HG03066 (cell line): ENCODE measurements around the gene CDH23.

Experiments
- ATAC-seq: cut with Tn5 transposase; IDR thresholded peaks from one replicate; pipeline ENCODE4 v1.9.1; 2021; ENCODE audit warnings: low read depth; ENCODE audit not compliant: unreplicated experiment

Gene CDH23

DNA sequence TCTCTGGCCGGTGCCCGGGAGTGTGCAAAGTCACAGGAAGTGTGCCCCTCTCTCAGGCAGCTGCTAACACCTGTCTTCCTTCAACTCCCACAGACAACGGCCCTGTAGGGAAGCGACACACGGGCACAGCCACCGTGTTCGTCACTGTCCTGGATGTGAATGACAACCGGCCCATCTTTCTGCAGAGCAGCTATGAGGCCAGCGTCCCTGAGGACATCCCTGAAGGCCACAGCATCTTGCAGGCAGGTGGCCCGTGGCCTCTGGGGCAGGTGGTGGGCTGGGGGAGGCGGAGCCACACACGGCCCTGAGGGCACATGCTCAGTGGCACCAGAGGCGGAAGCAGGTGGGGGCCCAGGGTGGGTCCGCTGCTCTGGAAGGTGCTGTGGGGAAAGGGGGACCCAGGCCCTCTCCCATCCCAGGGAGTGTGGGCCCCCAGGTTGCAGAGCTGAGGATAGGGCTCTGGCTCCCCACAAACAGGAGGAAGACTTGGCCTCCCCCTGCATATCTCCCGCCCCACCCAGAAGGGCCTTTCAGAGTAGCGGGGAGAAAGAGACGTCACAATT lies 315.9 kb downstream of the CDH23 start:
- ATAC-seq, result no peak

DNA sequence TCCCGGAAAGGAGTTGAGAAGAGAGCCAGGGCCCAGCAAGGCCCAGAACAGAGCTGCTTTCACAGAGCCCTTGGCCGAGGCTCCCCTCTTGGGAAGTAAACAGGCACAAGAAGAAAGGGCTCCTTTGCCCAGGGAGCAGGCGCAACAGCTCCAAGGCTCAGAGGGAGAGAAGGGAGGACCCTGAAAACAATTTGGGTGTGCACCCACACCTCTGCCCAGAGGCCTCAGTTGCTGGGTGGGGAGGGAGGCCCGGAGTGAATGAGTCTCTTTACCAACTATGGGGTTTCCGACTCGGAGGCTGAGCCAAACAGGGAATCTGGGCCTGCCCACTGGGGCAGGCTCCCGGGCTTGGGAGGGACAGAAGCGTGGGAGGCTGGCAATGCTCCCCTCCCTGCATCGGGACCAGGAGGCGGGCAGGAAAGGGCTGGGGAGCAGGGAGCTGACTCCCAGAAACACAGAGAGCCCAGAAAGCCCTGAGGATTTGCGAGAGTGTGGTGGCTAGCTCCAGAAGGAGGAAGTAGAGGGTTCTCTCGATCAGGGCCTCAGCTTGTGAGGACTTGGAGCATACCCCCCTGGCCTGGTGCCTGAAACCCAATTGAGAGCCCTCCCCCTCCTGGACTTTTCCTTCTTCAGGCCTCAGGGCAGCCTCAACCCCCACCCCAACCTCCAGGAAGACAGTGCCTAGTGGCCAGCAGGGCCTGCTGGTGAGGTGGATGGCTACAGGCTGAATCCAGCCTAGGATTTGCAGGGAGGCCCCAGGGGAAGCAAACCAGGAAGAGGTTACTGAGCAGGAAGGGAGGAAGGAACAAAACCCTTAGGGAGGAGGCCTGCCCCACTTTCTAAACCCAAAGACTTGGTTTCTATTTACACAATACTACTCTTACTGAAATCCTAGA lies 316.7 kb downstream of the CDH23 start:
- no peak for ATAC-seq

DNA sequence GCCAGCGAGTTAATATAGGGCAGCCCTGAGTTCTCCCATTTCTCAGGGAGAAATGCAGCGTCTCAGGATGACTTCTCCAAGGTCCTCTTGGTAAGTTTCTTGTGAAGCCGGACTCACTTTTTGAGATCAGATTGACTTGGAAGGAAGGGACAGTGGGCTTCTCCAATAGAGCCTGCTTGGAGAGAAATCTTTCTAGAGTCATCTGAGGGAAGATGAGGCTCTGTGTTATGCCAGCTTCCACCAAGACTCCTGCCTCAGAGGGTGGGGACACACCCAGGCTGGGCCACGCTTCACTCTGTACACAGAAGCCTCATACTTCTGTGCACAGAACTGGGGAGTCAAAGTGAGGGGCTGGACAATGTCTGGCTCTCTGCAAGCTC lies 317.3 kb downstream of the CDH23 start:
- ATAC-seq, result no peak

DNA sequence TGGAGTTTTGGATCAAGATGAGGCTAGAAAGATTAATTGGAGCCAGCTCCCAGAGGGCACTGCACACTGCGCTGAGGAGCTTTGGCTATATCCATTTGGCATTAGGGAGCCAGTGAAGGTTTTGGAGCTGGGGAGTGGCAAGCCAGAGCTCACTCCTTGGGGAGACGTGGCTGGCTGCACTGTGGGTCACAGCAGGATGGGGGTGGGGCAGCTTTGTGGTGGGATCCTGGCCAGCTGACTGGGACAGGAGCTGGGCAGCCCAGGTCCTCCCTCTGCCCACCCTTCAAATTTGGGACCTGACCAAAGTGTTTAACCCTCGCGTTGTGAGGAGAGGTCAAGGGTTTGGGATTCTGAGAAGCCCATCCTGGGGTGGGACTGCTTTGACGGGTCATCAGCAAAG lies 317.9 kb downstream of the CDH23 start:
- ATAC-seq, result no peak

DNA sequence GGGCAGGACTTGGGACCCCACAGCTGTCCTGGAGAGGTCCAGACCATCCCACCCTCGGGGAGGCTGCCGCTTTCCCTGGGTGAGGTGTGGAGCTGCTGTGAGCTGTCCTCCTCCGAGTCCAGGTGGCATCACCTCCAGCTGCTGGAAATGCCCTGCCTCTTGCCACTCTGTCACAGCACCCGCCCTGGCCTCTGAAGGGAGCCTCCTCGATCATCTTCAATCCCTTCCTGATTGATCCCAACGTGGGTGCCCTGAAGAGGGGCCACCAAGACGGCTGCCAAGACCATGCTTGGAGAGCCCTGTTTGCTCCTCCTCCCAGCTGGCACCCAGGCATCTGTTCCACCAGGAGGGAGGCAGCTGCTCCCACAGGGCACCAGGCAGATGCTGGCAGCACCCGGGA lies 318.3 kb downstream of the CDH23 start:
- ATAC-seq, result no peak

DNA sequence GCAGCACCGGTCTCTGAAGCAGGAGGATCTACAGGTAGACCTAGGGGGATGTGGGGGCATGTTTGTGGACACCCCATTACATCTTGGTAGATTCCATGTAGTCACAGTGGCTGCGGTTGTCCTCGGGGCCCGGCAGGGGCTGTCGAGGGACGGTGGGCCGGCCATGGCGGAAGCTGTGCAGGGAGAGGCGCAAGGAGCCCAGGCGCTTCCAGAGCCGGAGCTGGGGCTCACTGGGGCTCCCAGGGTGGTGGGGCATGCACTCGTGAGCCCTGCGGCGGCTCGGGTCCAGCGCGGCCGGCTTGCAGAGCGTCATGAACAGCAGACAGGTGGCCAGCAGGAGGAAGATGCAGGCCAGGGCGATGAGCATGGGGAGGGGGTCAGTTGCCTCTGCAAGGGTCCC lies 319.1 kb downstream of the CDH23 start:
- ATAC-seq, result no peak

DNA sequence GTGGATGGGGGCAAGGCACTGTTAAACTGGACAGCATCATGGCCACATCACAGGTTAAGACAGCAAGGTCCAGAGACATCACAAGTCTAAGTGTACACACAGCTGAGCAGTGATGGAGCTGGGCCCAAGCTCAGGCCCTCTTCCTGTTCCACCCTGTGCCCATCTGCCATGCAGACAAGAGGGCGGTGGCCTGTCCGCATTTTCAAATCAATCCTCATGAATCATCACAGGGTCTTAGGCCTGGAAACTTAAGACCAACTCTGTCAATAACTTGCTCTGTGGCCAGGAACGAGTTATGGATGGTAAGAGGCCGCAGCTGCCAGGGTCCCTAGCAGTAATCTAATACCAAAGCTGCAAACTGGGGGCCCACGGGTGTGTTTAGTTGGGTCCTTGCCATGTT lies 319.7 kb downstream of the CDH23 start:
- ATAC-seq, result no peak

DNA sequence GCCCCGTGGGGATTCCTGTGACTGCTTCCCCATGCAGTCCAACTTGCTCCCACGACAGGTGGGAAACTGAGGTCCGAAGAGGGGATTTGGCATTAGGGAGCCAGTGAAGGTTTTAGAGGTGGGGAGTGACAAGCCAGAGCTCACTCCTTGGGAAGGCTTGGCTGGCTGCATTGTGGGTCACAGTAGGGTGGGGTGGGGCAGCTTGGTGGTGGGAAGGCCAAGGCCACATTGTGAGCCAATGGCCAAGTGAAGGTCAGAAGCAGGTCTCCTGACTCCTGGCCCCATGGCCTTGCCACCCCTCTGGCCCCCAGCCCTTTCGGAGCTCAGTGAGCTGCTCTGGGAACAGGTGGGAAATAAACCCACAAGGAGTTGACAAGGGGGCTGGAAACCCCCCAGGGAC lies 320.3 kb downstream of the CDH23 start:
- ATAC-seq, result no peak

DNA sequence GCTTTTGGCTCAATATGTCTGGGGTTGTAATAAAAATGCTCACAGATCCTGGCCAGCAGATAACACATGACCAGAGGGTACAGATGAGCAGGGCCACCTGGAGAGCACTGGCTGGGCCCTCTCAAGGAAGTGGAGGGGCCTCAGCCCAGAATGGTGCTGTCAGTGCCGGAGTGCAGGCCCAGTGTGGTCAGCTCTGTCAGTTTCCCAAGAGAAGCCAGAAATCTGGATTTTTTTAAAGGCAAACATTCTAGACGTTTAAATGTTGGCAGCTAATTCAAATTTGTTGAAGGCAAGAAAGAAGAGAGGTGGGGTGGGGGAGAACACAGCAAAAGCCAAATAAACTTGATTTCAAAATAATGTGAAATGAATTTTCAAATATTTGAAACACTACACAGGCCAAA lies 320.8 kb downstream of the CDH23 start:
- no peak for ATAC-seq

DNA sequence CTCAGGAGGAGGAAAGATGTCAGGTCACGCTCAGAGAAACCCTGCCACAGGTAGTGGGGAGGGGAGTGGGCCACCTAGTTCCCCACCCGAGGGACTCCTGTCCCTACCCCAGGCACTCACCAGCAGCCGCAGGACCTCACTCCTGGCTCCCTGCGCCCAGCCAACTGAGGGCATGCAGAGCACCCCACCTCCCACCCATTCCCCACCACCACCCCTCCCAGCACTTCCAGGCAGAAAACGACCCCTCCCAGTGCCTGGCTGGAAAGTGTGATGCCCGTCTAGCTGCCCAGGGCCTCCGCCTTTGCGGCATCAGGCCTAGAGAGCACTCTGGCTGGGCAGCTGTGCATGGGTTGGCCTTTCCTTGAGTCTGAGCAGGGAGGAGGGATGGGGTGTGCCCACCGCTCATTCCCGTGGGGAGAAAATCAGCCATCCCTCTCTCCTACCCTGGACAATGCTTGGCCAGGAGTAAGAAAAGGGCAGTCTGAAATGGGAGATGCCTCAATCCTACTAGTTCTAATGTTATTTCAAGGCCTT lies 321.5 kb downstream of the CDH23 start:
- no peak for ATAC-seq

DNA sequence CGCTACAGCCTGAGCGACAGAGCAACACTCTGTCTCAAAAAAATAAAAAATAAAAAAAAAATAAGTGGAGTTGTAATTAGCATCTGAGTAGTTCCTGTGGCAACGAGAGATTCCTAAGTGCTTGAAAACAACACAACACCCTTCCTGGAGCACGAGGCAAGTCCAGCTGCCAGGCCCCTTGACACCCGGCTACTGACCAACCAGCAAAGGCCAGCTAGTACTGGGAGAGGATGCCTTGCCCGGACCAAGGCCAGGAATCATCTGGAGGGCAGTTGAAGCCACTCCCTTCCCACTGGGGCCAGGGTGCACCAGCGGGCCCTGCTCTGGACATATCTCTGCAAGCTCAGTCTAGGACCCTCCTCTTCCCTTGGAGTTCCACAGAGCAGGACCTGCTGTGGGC lies 322.3 kb downstream of the CDH23 start:
- ATAC-seq, result no peak

DNA sequence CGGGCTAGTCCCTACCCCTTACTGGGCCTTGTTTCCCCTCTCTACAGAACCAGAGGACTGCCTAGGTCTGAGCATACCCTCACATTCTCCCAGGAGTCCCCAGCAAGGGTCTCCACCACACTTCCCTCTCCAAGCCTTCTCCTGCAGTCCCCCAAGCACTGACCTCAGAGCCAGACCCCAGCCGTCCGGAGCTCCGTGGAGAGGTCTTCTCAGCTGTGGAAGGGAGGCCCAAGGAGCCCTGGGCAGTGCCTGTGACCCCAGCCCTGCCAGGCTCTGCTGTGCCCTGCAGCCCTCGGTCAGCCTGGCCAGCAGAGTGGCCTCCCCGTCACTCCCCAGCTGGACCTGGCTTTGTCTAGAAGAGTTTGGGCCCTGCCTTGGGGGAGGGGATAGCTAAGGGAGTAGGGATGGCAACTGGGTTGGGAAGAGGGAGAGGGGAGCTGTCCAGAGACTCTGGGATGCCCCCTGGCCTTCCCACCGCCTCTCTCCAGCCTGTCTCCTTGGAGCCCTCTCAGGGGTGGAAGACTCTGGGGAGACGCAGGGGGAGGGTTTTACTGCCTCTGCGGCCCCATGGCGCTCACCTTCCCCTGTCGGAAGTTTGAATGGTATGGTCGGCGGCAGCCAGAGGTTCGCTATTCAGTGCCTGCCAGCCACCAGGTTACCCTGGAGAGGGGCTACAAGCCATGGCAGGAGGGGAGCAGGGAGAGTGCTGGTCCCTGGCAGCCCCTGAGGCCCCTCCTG lies 322.9 kb downstream of the CDH23 start, which contains the start of gene C10orf105:
TSS of gene C10orf105 (minus strand) at position 315 of the 738 bp plus-strand sequence. CDS start 3,441 bp downstream, outside the sequence.
- ATAC-seq, result no peak

DNA sequence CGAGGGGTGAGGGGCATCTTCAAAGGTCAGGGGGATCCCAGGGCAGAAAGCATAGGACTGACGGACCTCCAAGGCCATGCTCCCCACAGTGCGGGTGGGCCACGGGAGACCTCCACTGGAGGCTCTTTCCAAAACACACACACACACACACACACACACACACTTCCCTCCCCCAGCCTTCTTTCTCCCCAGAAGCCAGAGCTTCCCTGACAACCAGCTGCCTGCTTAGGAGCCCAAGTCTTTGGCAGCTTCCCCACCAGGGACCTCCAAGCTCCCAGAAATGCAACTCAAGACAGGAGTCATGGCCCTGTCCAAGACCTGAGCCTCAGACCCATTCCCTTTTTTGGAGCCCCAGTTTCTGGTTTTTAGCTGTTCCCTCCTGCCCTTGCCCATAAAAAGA lies 323.6 kb downstream of the CDH23 start:
- ATAC-seq, result no peak

DNA sequence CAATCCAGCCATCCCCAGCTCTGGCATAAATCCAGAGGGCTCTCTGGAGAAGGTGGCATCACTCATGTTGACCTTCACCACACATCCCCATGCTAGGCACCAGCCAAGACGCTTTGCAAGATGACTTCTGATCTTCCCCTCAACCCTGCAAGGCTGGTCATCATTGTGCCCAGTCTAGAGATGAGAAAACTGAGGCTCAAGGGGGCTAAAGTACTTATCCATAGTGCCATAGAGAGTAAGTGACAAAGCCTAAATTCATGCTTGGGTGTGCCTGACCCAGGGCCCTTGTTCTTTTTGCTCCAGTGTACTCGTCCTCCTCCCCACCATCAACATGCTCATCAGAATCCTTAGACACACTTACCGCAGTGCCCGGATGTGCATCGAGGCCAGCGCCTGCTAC lies 324.6 kb downstream of the CDH23 start:
- ATAC-seq, result no peak

DNA sequence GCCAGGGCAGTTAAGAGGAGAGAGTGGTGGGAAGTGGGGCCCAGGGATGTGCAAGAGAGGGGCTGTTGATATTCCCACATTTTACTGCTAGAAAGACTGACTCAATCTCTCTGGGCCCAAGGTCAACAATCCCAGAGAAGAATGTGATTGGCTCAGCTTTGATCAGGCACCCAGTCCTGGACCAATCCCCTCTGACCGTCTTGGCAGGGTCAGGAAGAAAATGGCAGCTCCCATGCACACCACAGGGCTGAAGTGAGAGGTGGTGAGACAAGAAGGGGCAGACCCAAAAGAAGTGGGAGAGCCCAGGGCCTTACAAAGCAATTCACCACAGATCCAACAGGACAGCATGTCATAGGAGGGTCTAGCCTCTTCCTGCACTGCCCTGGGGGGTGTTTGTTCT lies 326.1 kb downstream of the CDH23 start:
- no peak for ATAC-seq

DNA sequence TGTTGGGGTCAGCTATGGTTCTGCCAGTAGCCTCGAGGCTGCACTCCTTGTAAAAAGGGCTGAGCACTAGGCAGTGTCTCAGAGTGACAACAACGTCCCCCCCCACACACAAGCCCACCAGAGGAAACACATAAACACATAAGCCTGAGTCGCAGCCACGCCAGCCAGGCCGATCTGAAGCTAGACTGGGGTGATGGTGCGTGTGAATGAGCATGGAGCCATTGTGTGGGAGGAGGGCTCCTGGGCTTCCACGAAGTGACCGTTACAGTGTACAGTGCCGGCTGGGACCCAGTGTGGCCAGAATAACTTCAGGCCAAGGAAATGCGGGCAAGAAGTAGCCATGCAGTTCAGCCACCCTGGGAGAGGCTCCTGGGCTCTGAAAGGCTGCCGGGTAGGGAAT lies 326.6 kb downstream of the CDH23 start:
- ATAC-seq, result no peak

DNA sequence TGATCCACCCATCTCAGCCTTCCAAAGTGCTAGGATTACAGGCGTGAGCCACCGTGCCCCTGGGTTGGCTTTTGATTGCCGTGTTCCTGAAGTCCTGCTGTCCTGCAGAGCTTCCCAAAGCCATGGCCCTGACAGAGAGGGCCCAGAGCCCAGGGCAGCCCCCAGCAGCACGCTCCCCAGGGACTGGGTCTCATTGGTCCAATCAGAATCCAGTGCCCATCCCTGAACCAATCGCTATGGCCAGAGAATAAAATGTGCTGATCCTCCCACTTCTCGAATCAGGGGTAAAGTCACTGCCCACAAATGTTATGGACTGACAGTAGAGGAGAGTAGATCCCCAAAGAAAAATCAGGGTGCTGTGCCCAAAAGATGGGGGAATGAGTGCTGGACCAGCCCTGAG lies 327.8 kb downstream of the CDH23 start:
- ATAC-seq, result no peak

DNA sequence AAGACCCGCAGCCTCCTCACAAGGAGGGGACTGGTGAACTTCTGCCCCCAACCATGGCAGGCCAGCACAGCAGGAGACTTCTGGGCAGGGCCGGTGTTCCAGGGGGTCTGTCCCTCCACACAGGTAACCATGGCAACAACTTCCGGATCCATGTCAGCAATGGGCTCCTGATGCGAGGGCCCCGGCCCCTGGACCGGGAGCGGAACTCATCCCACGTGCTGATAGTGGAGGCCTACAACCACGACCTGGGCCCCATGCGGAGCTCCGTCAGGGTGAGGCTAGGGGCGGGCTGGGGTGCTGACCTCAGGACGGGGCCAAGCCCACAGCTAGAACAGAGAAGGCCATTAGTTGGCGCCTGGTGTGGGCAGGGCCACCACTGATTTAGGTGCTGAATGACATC lies 328.5 kb downstream of the CDH23 start:
- ATAC-seq, result no peak

DNA sequence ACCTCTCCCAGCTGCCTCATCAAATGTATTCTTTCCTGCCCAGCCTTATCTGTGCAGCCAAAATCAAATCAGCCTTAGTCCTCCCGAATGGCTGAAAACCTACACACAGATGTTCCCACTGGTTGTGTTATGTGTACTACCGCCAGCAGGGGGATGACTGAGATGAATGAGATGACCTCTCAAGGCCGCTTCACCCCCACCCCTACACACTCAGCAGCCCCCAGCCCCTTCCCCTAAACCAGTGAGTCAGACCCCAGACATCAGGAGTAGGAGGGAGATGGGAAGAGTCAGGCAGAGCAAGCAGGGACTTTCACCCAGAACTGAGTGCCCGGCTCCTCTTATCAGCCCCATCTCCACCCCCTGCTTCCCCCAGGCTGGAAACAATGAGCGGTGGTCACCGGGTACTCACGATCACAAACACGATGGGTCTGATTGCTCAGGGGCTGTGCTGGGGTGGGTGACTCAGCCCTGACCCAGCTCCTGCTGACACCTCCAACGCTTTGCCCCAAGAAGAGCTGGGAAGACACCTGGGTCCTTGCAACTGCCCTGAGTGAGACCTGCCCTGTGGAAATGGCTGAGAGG lies 329.4 kb downstream of the CDH23 start:
- no peak for ATAC-seq

DNA sequence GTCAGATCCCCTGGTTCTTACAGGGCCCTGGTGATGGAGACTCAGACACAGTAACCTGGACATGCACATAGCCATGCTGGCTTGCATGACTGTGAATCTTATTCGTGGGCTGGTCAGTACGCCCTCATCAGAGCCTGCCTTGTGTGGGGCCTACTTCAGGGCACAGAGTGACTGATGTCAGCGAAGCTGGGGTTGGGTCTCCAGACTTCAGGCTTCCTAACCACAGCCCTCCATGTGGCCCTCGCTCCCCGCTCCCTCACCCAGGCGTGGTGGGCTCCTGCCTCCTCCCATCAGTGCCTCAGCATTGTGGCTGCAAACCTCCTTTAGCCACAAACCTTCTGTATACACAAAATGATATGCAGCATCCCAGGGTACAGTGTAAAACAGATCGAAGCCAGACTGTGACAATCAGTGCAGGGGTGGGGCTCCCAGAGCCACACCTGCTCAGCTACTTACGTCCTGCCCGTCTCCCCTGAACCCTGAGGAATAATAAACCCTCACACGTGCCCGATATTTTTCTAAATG lies 329.9 kb downstream of the CDH23 start:
- no peak for ATAC-seq
